Stimulated activated CD8-positive, alpha-beta memory T cell treated with anti-CD3 and anti-CD28 coated beads, Interleukin-4, amount 100 ng/mL, for 48 hours (primary cell): ENCODE measurements around the gene LOXL3.
A peak's percentile ranks its signal among the peaks of the same experiment; 100 is the strongest.

ENCODE experiments used
- DNase-seq: peaks from one replicate; pipeline ENCODE4 v3.0.0-alpha.2; 2020

LOXL3 gene

DNA sequence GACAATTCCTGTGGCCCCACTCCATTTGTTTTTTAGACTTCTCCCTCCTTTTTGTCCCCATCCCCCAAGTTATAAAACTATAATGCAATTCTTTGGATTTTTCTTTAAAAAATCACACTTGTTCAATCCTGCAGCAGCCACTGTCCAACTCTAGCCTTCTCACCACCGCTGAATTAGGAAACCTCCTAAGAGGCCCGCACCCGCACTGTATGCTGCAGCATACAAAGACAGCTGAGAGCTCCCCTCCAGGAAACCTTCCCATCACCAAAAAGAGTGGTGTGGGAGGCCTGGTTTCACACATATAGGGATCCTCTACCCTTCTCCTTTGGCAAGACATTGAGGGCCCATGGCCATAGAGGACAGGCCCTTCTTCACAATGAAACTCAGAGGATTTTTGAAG is 49.2 kb downstream of the LOXL3 start:
- DNase-seq, result no peak

DNA sequence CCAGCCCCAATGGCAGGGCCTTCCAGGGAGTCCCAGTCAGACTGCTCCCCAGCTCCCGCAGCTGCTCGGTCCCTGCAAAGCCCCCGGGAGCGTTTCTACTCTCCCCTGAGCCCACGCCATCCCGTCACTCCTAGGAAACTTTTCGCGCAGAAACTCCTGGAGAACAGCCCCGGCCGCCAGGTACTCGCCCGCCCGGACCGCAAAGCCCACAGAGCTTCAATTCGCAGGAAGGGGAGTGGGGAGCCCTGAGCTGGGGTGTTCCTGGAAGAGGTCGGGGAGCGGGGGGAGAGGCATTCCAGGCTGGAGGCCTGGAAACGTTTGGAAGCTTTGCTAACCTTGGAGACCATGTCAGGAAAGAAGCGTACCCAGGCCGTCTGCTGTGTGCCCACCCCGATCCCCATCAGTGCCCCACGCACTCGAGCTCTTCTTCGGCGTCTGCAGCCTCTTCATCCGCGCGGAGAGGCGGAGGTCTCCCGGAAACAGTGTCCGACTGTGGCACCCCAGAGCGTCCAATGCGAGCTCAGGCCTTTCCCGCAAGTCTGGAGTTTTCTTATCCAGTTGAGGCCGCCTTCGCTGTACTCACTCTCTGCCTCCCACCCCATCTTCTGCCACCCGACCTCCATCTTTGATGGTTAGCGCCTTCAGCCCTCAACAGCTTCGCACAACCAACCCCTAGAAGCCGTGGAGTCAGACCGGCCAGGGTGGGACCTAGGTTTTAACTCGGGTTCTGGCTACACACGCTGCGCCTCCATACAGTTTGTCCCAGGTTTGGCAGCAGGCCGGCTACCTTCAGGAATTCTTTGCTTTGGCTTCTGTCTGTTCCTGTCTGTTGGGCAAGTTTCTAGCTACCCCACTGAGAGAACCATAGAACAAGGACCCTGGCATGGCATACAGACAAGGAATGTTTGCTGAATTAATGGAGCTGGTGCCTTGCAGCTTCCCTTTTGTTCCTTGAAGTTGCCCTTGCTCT is 50.0 kb downstream of the LOXL3 start:
- DNase-seq, result no peak

DNA sequence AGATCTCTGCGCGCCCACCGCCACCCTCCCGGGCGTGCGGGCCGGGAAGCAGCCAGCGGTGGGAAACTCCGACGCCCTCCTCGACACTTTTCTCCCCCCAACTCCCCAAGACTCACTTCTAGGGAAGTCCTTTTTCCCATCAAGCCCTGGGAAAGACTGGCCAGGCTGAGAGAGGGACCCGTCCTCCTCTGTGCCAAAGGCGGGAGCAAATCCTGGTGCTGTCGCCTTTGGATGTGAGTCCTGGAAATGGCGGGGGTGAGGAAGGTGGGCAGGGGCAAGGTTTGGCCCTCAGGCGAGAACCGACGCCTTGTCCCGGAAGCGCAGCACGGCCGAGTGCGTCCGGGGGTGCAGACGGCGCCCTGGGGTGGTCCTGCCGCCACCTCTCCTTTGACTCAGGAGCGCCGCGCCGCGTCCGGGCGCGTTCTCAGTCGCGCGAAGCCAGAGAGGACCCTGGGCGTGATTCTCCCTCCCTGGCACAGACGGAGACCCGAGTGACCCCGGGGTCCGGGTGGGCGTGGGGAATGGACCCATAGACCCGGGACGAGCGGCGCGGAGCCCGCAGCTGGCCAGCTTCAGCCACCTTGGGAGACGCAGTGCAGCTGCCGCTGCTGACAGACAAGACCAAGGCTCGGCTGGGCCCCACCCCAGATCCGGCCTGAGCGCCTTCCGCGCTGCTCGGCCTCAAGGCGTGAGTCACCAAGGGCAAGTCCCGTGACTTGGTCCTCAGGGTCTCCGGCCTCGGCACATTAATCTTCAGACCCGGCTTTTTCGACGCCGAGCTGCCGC is 50.8 kb downstream of the LOXL3 start:
- peak; percentile 74 for DNase-seq

DNA sequence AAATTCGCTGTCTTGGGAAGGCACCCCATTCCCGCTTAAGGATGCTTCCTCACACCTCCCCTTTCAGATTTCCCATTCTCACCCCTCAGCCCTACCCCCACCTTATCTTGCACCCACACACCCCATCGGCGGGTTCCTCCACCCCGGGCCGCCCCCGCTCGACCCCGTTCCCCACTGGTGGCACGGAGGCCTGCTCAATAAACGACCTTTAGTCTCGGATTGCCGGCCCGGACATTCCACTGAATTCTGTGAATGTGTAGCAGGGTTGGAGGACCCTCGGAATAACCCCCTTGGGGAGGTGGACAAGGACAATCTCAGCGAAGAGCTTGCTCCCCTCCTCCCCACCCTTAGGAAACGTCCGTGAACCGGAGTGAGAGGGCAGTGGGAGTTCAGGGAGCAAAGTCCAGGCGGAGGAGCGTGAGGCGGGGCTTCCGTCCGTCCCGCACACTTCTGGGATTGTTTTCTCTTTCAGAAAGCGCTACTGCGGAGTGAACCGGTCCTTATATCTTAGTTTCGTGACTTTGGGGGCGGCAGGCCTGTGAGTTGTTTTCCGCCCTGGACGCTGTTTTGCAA is 51.5 kb downstream of the LOXL3 start:
- no peak for DNase-seq

DNA sequence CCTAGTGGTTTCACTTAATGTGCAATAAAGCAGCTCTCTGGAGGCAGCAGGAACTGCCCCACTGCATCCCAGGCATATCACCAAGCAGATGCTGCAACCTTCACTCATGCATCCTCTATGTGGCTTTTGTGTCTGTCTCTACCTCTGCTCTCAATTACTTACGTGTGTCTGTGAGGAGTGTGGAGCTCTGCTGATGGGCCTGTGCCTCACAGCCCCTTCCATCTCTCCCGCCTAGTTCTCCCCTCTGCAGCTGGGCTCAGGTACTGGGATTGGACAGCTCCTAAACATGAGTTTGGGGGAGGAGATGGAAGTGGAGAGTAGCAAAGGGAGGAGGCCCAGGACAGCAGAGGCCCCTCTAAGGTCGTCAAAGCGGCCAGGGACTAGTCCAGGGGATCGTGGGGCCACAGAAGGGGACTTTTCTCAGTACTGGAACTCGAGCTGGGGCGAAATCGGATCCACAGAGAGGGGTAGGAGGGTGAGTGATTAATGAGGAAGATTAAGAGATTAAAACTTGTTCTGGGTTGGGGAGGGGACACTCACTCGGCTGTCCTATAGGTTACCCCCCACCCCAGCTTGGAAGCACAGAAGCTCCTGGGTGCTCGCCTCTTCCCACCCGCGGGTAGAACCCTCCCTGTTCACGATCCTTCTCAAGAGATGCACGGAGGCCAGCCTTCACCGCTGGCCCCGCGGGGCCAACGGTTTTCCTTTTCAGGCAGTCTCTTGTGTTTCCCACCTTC is 52.2 kb downstream of the LOXL3 start:
- no peak for DNase-seq

DNA sequence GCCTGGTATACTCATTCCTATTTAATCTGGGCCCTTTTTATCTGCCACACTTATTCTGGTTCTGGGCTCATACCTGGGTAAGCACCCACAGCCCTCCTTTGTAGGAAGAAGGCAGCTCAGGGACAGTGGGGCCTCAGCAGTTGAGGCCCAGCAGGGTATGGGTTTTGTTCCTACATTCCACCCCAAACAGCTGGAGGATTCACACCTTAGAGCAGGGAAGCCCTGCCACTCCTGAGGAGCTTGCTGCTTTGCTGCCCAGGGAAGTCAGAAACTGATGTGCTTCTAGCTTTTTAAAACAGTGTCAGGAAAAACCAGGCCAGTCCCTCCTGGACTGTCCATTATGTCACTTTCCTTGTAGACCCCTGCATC is 53.2 kb downstream of the LOXL3 start:
- no peak for DNase-seq

DNA sequence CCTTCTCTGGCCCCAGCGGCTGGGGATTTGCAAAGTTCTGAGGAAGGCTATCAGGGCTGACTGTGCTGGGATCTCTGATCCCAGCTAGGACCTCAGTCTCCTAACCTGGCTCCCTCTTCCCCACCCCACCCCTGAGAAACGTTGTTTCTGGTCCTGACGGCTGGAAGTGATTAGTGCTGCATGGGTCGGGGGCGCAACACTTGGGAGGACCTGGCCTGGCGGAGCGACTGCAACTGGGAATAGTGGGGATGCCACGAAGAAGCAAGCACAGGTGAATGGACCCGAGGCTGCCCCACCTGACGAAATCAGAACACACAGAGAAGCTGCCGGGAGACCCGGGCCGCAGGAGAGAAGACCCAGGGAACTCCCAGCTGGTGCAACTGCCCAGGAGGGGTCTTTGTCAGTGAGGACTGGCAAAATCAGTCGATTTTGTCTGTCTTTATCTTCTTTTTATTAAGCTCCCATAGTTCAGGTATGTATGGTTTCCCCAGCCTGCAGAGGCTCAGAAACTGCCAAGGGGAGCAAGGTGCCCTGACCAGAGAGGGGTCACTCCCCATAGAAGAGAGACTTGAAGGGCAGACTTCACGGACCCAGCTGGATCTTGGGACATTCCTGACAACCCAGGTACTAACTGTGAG is 53.7 kb downstream of the LOXL3 start:
- DNase-seq, result no peak

DNA sequence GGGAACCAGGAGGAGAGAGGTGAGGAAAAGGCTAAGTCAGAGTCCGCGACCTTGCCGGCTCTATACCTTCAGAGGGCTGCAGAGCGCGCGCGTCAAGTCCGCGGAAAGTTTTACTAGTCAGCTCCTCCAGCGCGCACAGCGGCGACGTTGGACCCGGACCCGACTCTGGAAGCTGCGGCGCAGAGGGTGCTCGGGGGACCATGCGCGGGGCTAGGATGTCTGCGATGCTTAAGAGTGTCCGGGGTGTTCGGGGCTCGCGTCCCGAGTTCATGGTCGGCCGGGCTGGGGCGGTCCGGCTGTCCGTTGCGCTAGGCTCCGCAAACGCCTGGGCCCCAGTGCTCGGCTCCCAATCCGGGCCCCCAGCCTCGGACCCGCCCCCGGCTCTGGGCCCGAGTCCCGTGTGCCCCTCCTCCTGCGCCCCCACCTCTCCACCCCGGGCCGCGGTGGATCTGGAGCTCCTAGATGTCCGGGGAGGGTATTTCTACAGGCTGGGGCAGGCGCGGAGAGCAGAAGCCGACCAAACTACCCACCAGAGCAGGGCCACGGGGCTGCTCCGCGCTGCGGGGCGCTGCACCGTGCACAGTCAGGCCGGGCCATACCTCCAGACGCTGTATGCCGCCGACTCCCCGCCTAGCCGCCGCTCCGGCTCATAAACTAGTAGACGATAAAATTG is 54.3 kb downstream of the LOXL3 start, which contains the start of gene LBX2:
Gene LBX2, minus strand, starts transcription at position 337 of the 673 bp plus-strand sequence. Its CDS starts 66 bp downstream, at position 271.
- DNase-seq, result peak; percentile 65

DNA sequence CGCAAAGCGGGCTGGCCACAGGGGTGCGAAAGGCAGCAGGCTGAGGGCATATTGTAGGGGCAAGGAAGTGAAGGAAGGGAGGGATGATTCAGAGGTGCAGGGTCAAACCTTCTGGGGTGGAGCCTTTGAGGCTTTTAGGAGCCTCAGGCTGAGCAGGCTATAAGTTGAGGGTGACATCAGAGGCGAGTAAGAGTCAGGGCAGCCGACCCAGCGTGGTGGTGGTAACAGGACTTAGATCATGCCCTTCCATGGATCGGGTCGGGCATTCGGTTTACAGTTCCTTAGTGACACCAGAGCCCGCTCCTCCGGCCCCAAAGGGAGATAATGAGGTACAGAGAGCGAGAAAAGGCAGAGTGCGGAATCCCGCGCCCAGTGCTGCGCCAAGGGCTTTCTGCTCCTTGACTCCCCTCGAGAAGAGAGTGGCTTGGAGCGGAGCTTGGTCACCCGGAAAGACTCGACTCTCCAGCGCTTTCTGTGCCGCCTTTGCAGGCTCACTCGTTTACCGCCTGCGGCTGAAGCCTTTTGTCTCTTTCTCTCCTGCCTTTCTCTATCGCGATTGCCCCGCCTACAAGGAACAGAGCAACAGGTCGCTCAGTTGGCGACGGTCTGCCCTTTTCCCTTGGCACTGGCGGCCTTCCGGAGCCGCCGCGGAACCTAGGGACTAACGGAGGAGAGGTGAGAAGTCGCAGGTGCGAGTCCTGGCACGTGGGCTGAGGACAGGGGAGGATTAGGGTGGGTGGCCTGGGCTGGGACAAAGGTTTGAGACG is 55.1 kb downstream of the LOXL3 start:
- peak; percentile 60 for DNase-seq

DNA sequence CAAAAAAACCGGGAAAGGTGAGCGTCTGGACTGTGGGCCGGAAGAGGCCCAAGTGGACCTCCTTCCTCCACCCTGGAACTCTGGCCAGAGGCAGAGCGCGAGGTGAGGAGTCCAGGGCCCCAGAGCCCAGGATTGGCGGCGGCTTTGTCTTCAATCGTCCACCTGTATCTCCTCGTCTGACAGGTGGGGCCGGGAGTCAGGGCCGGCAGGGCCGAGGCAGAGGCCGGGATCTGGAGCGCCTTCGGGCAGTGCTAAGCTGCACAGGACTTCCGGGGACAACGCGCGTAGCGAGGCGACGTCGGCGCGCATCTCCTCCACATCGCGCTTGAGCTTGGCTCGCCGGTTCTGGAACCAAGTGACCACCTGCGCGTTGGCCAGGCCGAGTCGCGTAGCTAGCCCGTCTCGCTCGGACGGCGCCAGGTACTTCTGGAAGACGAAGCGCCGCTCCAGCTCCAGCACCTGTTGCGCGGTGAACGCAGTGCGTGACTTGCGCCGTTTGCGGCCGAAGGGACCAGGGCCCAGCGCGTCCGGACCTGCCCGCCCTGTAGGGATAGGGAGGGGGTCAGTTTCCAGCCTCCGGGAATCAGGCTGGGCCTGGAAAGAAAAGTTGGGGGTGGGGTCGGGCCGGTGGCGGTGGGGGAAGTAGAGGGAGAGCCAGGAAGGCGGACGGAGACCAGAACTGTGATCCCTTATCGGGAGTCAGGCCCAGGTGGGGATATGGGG is 55.8 kb downstream of the LOXL3 start:
- peak; percentile 66 for DNase-seq

DNA sequence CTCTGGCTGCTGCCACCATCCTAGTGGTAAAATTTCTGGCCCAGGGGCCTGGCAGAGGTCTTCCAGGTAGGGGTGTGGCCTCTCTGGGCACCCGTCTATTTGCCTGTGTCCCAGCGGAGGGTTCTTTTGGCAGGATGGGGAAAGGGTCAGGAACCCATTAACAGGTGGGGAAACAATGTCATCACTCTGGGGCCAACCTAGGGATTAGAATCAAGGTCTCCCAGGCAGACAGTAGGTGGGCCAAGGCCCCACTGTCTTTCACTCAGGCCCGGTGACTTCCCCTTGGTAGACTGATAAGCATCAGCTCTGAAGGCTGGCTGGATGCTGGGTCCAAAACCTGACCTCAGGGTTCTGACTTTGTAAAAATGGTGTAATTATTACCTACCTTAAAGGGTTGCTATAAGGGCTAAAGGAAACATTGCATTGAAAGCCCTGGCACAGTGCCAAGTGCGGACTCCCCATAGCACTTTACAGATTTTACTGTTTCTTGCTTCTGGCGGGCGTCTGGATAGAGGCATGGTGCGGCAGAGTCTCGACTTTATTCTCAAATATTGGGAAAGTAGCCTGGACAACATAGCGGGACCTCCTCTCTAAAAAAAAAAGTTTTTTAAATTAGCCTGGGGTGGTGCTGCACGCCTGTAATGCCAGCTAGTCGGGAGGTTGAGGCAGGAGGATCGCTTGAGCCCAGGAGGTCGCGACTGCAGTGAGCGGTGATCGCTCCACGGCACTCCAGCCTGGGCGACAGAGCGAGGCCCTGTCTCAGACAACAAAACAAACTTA is 56.6 kb downstream of the LOXL3 start:
- no peak for DNase-seq

DNA sequence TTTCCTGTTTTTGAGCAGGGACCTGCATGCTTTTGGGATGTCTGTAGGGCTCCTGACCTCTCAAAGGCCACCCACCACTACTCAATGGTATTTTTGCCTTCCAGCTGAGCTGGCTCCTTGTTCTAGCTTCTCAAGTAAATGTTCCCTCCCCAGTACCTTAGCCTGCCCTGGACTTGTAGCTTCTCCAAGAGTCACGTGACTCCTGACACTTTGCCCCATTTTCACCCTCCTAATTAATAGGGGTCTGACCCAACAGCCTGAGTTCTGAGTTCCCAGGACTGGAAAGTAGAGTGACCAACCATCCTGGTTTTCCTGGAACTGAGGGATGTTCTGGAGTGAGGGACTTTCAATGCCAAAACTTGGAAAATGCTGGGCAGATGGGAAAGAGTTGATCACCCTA is 58.3 kb downstream of the LOXL3 start:
- DNase-seq, result no peak

DNA sequence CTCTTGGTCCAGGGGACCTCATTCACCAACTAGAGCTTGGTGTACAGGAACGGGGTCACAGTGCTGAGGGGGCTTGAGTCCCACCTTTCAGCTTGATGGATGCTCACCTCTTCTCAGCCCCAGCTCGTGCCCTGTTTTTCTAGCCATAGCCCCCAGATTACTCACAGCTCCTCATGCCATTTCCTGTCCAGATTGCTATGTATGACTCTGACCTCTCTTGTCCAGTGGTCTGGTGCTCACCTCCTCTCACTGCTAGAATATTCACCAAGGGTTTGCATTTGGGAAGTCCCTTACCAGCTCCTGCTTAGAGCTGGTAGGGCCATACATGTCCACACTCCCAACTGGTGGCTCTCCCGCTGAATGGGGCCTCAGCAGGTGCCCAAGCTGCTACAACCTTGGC is 60.2 kb downstream of the LOXL3 start:
- no peak for DNase-seq

DNA sequence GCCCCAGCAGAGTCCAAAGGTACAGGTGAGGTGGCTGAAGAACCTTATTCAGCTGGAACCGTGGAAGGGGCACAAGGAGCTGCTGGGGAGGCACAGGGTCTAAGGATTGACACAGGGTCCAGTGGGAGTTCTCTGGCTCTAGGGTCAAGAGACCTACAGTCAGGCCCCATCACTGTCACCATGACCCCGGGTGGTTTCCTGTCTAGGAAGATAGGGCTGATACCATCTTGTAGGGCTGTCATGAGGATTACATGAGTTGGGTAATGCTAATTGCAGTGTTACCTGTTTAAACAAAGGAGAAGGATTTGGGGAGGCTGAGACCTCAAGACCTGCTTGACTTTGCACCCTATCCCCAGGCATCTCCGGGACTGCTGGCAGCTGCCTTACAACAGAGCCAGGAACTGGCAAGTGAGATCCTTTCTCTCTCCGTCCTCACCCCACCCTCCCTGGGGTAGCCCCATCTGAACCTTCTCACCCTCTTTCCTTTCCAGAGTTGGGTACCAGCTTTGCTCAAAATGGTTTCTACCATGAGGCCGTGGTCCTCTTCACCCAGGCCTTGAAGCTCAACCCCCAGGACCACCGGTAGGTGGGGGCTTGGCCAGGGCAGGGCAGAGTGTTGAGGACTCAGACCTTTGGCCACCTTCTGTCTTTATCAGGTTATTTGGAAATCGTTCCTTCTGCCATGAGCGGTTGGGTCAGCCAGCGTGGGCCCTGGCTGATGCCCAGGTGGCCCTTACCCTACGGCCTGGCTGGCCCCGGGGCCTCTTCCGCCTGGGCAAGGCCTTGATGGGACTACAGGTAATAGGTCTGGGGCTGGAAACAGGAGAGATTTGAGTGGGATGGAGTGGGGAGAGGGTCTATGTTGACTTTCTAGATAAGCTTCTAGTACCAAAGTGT is 61.8 kb downstream of the LOXL3 start:
- DNase-seq, result no peak

DNA sequence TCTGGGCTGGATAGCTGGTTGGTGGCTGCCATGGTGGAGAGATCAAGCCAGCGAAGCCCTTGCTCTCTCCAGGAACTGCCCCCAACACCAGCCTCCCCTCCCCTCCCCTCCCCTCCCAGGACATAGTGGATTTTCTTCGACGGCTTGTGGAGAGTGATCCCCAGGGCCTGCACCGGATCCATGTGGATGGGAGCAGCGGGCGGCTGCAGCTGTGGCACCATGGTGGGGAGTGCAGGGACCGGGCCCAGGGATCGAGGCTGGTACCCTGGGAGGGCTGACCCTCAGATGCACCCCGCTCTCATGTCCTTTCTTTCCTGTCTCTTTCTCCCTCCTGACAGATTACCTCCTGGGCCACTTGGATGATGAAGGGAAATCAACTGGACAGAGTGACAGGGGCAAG is 63.8 kb downstream of the LOXL3 start:
- no peak for DNase-seq

DNA sequence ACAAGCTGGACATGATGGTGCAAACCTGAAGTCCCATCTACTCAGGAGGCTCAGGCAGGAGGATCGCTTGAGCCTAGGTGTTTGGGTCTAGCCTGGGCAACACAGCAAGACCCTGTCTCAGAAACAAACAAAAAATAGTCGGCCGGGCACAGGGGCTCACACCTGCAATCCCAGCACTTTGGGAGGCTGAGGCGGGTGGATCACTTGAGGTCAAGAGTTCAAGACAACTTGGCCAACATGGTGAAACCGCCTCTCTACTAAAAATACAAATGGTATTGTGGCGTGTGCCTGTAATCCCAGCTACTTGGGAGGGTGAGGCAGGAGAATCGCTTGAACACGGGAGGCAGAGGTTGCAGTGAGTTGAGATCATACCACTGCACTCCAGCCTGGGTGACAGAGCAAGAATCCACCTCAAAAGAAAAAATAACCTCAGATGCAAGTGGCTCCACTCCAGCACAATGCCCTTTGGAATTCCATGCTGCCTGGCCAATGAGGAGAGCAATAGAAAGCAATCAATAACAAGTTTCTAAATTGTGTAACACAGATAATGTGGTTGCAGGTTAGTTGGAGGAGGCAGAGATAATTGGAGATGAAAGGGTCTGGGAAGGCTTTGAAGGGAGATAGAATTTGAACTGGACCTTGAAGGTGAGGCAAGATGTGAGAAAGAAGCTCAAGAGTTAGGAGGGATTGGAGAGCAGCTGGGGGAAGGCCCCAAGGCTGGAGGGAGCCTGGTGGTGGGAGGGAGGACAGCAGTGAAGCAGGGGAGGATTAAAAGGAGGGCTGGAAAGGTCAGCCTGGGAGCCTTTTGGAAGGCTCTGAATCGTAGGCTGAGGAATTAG is 64.9 kb downstream of the LOXL3 start:
- no peak for DNase-seq

DNA sequence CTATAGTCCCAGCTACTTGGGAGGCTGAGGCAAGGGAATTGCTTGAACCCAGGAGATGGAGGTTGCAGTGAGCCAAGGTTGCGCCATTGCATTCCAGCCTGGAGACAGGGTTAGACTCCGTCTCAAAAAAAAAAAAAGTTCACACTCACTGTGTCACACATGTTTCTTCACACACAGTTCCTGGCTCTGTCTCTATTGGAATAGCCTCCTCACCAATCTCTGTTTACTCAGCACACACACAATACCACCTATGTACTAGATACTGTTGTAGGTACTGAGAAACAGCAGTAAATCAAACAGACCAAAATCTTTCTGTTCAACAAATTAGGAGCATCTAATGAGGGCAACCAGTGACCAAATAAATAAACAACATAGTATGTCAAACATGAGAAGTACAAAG is 67.6 kb downstream of the LOXL3 start:
- no peak for DNase-seq
